HG02840 (cell line): Measurements from ENCODE around the gene SLC37A4.
"Not testable (repeated sequence)": the region's sequence is repeated elsewhere in the genome, so short reads cannot be mapped to it uniquely, and the experiment has no call there.

Source experiments
- ATAC-seq: cut with Tn5 transposase; IDR thresholded peaks from one replicate; pipeline ENCODE4 v1.9.1; 2021; ENCODE audit warnings: mild to moderate bottlenecking, moderate library complexity, moderate number of reproducible peaks; ENCODE audit not compliant: unreplicated experiment, low FRiP score

The SLC37A4 gene

DNA sequence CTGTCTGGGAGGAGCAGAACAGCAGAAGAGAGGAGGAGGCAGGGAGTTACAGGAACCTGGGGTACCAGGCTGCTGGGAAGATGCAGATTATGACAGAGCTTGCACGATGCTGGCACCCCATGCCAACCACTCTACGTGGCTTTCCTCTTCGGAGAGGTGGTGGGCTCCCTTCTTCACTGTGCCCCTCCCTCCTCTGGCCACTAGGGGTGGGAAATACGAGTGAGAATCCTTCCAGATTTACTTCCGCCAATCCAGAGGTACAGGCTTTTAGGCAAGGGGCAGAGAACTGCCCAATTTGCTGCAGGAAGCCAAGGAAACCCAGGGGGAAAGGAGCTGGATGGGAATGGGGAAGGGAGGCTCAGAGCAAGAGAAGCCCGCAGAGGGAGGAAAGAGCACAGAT, 14.0 kb upstream of the SLC37A4 start:
- ATAC-seq: no peak

DNA sequence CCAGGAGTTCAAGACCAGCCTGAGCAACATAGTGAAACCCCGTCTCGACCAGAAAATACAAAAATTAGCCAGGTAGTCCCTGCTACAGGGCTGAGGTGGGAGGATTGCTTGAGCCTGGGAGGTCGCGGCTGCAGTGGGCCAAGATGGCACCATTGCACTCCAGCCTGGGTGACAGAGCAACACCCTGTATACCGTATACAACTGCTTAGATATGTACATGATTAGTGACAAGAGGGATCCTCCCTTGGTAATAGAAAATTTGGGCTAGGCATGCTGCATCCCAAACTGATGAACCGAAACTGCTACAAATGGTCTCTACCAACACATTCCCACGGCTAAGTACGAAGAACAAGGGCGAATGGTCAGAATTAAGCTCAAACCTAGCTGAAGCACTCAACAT, 12.2 kb upstream of the SLC37A4 start:
- ATAC-seq: no peak

DNA sequence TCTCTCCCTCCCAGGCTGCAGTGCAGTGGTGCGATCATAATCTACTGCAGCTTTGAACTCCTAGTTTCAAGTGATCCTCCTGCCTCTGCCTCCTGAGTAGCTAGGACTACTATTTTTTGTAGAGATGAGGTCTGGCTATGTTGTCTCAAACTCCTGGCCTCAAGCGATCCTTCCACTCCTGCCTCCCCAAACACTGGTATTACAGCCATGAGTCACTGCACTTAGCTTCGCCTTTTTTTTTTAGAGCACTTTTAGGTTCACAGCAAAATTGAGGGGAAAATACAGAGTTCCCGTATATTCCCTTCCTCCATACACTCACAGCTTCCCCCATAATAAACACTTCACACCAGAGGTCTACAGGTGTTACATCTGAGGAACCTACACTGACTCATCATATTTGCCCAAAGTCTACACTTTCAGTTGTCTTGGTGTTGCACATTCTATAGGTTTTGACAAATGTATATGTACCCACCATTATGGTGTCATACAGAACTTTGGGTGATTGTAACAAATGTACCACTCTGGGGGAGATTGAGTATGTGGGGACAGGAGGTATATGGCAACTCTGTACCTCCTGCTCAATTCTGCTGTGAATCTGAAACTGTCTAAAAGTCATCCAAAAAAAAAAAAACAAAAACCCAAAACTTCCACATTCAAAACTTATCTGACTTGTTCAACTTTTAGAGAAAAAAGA, 11.3 kb upstream of the SLC37A4 start:
- ATAC-seq: no peak

DNA sequence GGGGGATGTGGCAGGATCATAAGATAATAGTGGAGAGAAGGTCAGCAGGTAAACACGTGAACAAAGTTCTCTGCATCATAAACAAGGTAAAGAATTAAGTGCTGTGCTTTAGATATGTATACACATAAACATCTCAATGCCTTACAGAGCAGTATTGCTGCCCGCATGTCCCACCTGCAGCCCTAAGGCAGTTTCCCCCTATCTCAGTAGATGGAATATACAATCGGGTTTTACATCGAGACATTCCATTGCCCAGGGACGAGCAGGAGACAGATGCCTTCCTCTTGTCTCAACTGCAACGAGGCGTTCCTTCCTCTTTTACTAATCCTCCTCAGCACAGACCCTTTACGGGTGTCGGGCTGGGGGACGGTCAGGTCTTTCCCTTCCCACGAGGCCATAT, 8.8 kb upstream of the SLC37A4 start:
- ATAC-seq: not testable (repeated sequence)

DNA sequence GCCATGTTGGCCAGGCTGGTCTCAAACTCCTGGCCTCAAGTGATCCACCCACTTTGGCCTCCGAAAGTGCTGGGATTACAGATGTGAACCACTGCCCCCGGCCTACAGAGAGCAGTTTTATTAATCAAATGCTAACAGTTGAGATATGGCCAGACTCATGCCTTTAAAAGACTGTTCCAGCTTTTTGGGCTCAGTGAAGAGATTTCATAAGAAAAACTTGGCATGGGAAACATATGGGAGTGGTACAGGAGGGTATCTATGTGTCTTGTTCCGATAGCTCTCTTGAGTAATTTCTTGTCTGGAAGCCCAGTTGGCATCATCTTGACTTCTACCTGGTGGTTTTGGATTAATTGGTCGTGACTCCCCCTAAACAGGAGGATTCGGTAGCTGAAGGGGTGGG, 8.2 kb upstream of the SLC37A4 start:
- no peak for ATAC-seq

DNA sequence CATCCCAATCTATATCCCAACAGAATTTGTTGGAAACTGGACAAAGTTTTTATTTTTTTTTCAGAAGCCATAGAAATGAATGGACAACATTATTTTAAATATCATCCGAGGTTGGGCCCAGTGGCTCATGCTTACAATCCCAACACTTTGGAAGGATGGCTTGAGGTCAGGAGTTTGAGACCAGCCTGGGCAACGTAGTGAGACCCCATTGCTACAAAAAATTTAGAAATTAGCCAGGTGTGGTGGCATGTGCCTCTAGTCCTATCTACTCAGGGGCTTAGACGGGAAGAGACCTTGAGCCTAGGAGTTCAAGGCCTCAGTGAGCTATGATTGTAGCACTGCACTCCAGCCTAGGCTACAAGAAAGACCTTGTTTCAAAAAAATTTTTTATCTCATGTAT, 4.1 kb upstream of the SLC37A4 start:
- no peak for ATAC-seq

DNA sequence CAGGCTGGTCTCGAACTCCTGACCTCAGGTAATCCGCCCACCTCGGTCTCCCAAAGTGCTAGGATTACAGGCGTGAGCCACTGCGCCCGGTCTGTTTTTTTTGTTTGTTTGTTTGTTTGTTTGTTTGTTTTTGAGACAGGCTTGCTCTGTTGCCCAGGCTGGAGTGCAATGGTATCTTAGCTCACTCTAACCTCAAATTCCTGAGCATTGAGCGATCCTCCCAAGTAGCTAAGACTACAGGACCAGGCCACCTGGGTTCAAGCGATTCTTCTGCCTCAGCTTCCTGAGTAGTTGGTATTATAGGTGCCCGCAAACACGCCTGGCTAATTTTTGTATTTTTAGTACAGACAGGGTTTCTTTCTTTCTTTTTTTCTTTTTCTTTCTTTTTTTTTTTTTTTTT, 2.7 kb upstream of the SLC37A4 start:
- ATAC-seq: not testable (repeated sequence)

DNA sequence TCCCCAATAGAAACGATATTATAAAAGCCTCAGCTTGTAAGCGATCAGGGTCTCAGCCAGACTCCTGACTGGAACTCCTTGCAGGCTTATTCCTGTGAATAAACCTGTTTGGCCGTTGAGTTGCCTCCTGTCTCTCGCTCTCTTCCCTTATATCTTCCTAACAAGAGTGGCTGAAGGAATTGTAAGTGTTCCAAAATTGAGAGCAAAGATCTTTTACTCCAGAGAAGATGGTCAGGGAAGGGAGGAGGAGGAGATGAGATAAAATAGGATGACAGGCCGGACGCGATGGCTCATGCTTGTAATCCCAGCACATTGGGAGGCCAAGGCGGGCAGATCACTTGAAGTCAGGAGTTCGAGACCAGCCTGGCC, 1.2 kb upstream of the SLC37A4 start:
- no peak for ATAC-seq

DNA sequence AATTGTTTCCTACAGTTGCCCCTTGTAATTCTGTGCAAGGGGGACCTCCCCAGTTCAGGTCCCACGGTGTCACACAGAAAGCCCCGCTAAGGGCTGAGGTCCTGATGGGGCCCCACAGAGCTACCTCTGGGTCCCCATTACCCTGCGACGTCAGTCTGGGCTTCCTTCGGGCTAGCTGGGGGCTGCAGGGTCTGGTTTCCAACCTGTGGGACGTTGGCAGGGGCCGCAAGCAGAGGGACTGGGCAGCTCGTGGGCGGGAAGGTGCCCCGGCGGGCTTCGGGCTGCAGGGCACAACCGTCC, 698 bp downstream of the SLC37A4 start:
- ATAC-seq: peak; percentile 9

DNA sequence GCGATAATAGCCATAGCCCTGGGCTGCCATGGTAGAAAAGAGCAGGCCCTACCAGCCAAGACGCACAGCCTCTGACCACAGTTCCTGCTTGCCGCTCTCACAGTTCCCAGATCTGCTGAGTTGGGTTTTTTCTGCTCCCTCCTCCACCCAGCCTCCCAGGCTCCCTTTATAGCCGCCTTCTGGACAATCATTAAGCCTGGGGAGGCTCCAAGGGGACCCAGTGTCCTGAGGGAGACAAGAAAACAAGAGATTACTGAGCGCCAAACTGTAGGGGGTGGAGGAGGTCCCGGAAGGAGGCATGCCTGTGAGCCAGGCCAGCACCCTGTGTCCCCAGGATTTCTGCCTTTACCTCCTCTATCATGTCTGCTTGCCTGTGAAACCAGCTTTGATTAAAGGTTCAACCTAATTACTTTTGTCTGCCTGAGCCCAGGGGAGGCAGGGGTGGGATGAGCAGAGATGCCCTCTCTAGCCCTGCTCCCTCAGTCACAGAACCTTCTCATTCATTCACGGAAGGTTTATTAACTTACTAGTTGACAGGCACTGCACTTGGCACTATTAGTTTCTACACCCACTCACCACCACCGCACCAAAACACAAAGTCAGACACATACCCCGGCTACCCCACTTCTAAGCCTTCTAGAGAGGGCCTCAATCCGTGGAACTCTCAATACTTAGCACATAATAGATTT, 1.2 kb downstream of the SLC37A4 start:
- ATAC-seq: no peak

DNA sequence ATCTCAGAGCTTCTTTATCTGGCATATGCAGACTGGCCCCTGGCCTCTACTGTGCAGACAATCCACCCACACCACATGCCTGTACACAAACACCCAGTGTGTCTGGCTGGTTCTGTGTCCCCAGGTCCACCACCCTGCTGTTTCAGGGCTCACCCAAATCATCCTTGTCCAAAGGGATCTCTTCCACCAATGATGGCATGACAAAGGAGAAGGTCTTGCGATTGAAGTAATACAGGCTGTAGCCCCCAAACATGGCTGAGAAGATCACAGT, 1.7 kb downstream of the SLC37A4 start:
- no peak for ATAC-seq

DNA sequence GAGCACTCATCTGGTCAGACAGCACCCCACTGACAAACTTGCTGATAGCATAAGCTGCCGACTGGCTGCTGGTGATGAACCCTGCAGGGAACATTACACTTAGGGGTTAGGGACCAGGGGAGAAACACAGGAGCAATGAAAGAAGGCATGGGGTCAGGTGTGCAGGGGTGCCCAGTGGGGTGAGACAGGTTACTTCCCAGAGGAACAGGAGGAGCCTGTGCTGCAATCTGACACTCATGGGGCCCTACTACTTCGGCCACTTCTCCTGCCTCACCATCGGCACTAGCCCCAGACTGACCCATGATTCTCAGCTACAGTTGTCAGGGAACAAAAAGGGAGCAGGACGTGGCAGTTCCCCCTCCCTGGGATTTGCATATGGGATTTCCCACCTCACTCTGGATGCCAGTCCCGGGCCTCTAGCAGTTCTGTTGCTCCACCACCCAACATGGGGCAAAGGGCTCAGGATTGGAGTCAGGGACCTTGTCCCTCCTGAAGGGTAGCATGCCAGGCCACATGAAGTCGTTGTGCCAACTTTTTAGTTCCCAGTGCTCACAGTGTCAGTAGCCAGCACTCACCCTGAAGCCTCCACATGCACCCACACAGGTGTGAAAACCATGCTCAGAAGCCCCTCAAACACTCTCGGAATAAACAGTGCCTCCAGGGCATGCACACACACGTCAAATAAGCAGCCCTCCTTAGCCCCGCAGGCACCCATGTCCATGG, 2.2 kb downstream of the SLC37A4 start:
- ATAC-seq: no peak

DNA sequence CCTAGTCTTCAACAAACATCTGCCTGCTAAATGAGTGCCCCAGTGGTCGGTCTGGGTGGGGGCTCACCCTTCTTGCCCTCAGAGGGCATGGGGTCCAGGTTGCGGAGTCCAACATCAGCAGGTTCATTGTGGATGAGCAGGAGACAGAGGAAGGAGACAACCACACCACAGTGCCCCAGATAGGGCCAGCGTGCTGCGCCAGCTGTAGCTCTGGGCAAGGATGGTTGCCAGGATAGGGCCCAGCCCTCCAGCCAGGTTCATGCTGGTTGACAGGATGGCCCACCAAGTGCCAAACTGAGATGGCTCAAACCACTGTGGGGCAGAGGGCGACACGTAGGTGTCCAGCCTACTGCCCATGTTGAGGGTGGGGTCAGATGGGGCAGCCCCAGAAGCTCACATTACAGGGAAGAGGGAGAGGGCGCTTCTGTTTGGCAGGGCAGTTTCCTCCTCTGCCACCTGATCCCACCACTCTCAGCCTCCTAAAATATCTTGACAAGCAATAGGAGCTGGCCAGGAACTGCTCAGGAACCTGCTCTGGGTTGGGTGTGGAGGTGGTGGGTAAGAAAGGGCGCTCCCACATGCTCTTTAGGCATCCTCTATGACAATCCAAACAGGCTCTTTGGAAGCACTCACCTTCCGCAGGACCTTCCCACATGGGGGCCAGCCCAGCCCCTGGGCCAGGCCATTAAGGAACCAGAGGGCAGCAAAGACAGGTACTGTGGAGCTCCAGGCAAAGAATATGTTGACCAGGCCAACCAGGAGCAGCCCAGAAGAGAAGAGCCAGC, 2.9 kb downstream of the SLC37A4 start:
- no peak for ATAC-seq

DNA sequence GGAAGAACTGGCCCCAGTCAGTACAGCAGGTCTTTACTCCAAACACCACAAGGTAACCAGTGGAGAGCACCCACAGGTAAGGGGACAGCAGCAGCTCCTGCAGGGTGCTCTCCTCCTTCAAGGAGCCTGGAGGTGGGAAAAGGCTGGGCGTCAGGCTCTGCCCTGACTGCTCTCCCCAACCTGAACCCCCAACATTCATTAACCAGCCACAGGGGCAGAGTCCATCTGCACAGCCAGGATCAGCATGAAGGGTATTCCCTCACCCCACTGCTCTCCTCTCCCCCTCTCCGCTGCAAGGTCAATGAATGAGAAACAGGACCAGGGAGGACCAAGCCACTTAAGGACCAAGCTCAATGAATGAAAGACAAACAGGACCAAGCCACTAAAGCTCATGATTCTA, 3.7 kb downstream of the SLC37A4 start:
- ATAC-seq: no peak

DNA sequence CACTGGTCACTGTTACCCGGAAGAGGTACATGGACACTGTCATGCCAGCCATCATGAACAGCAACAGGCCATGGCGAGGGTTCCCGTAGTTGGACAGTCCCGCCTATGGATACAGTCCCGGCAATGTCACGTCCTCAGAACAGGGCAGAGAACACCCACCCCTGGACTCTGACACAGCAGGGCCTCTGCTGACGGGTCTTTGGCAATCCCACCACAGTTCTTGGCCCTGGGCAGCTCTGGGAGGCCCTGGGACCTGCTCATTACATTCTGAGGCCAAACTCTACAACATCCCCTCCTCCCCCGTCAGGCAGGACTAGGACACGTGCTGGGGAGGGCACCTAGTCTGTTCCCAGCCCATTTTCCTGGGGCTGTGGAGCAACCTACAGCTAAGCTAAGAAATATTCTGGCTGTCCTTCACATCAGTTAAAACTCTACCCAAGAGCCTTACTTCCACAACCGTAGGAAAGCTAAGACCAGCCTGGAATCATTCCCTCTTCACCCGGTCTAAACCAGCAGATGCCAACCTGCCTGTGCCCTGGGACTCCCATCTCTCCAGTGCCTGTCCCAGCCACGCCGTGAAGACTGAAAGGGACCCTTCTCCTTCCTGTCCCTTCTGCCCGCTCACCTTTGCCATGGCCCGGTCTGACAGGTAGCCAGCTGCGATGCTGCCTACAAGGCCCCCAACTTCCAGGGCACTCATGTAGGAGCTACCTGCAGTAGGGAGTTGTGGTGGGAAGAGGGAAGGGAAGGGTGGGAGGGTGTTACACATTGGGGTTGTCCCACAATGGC, 4.5 kb downstream of the SLC37A4 start:
- no peak for ATAC-seq

DNA sequence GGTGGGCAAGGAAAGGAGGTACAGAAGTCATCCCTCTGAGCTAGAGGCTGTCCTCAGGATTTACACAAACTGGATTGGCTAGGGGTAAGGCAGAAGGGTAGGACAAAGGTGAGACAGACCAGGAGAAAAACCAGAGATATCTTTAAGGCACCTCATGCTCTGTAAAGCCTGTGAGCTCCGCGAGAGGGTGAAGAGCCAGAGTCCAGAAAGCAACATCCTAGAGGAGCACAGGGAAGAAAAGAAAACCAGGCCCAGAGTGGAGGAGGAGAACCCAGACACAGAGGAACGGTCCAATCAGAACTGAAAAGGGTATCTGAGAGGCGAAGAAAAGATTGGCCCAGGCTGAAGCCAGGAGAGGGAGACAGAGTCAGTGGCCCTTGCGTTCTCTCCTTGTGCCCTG, 5.1 kb downstream of the SLC37A4 start:
- ATAC-seq: no peak

DNA sequence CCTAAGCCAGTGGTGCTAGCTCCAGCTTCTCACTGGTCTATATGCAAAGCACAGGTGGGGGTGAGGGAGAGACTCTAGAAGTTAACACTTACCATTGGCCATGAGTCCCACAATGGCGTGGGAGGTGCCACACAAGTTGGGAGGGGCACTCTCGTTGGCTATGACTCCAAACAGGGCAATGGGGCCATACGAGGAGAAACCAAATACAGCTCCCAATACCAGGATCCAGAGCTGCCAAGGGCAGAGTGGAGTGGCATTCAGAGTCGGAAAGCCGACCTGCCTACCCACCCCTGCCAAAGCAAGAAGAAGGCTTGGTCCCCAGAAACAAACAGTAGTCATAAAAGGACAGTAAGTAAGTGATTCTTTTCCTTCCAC, 5.6 kb downstream of the SLC37A4 start:
- ATAC-seq: no peak

DNA sequence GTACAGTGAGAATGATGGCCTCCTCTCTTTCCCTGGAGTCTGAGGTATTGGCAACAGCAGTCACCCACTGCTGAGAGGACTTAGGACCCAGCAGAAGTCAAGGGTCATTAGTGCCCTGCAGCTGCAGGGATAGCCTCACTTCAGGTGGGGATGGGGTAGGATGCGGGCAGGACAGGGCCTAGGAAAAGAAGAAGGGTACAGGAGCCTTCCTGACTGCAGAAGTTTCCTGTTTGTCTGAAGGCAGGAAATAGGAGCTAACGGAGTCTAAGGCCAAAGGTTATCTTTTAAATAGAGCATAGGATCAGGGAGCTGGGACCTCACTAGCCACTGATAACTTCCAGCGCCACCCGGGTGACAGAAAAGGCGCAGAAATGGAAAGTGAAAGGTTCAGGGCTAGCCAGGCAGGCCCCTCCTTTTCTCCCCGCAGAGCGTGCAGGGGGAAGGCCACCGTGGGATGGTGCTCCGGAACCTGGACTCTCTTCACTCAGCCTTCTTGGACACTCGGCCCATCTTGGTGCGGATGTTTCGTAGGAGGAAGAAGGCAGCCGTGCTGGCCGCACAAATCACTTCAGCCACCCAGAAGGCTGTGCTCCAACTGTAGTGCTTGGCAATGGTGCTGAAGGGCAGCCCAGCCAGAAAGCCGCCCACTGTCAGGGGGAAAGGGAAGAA, 6.1 kb downstream of the SLC37A4 start:
- no peak for ATAC-seq

DNA sequence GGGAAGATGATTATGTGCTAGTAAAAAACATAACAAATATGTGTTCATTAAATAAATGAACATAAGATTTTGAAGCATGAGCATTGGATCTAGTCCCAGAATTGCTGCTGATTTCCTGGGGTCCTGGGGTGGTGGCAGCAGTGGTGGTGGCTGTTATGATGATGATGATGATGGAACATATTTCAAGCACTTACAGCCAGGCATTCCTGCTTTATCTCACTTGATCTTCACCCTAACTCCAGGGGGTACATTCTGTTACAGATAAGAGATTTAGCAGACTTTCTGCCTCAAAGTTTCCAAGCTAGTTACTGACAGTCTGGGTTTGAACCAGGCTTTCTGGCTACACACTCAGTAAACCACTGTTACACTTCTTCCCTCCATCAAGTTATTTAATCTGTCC, 6.9 kb downstream of the SLC37A4 start:
- no peak for ATAC-seq

DNA sequence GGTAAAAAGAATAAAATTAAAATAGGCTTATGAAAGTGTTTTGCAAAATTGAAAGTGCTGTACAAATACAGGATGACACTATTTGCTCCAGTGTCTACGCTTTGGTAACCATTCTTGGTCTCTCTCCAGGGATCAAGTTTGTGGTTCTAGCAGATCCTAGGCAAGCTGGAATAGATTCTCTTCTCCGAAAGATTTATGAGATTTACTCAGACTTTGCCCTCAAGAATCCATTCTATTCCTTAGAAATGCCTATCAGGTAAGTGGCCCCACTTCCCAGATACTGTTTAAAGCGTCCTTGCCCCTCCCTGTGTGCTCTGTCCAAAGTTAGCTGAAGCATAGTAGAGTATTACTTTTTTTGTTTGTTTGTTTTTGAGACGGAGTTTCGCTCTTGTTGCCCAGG, 9.0 kb downstream of the SLC37A4 start:
- ATAC-seq: no peak
